ENCODE measurements around the gene PPP1R14D.

The PPP1R14D gene

GRCh38 chr15:40871749-40872617 lies 43.5 kb upstream of the PPP1R14D start:
- Histone ChIP-seq H4K5ac (ENCODE audit: low read length) (no peak overlapping the region), H2BK15ac (replicated peaks; ENCODE audit: low read depth) (no peak overlapping the region), H2BK120ac (ENCODE audit: low read depth, low read length) (no peak overlapping the region), H3K9ac (ENCODE audit: low read length) (peak overlapping the region; percentile 15), H3K4ac (ENCODE audit: low read depth, low read length) (no peak overlapping the region), H3K36me3 (ENCODE audit: control insufficient read depth, insufficient read depth, low read length) (no peaks in the 10 kb centered on the region), H3K4me1 (ENCODE audit: control insufficient read depth, low read depth, low read length) (peaks cover 9% of the 10 kb centered on the region), H4K8ac (ENCODE audit: low read depth, low read length) (no peak overlapping the region), H3K56ac (ENCODE audit: low read length) (peak overlapping the region; percentile 29), H3K18ac (ENCODE audit: low read length) (no peak overlapping the region), H2BK5ac (ENCODE audit: low read length) (peak overlapping the region; percentile 23), H3K4me2 (ENCODE audit: low read length) (no peak overlapping the region), H3K79me2 (ENCODE audit: control insufficient read depth, insufficient read depth, low read length) (no peaks in the 10 kb centered on the region), H3K4me3 (ENCODE audit: low read length) (no peak overlapping the region), H3K27ac (ENCODE audit: low read depth, low read length) (no peak overlapping the region), H2AK5ac (ENCODE audit: low read length) (no peak overlapping the region), H3K79me1 (ENCODE audit: low read length) (no peaks in the 10 kb centered on the region), H3K27me3 (ENCODE audit: insufficient read depth, low read length, poor library complexity) (no peaks in the 10 kb centered on the region), H3K23ac (ENCODE audit: low read length) (no peak overlapping the region)
- peak; percentile 72 for DNase-seq
- WGBS (ENCODE audit: extremely low coverage, insufficient coverage, low lambda C conversion rate), result no CpG with 5 or more reads among the region's 13 CpGs

- Histone ChIP-seq H3K4ac (ENCODE audit: low read depth, low read length) (no peak overlapping the region), H3K27ac (ENCODE audit: low read depth, low read length) (no peak overlapping the region), H2BK5ac (ENCODE audit: low read length) (no peak overlapping the region), H3K4me2 (ENCODE audit: low read length) (no peak overlapping the region), H3K23ac (ENCODE audit: low read length) (no peak overlapping the region), H3K27me3 (ENCODE audit: insufficient read depth, low read length, poor library complexity) (no peaks in the 10 kb centered on the region), H3K56ac (ENCODE audit: low read length) (no peak overlapping the region), H3K4me1 (ENCODE audit: control insufficient read depth, low read depth, low read length) (peaks cover 9% of the 10 kb centered on the region), H4K8ac (ENCODE audit: low read depth, low read length) (no peak overlapping the region), H2BK120ac (ENCODE audit: low read depth, low read length) (no peak overlapping the region), H3K4me3 (ENCODE audit: low read length) (no peak overlapping the region), H3K79me1 (ENCODE audit: low read length) (no peaks in the 10 kb centered on the region), H3K9ac (ENCODE audit: low read length) (no peak overlapping the region), H4K5ac (ENCODE audit: low read length) (no peak overlapping the region), H3K79me2 (ENCODE audit: control insufficient read depth, insufficient read depth, low read length) (no peaks in the 10 kb centered on the region), H2AK5ac (ENCODE audit: low read length) (no peak overlapping the region), H3K36me3 (ENCODE audit: control insufficient read depth, insufficient read depth, low read length) (no peaks in the 10 kb centered on the region), H3K18ac (ENCODE audit: low read length) (no peak overlapping the region), H2BK15ac (replicated peaks; ENCODE audit: low read depth) (no peak overlapping the region)
- DNase-seq, result no peak
- WGBS (ENCODE audit: extremely low coverage, insufficient coverage, low lambda C conversion rate), result no CpG with 5 or more reads among the region's 1 CpG
These were observed 42.2 kb upstream of the PPP1R14D start for GRCh38 chr15:40870716-40871115.

GRCh38 chr15:40869686-40870085 lies 41.2 kb upstream of the PPP1R14D start:
- no peak for DNase-seq
- WGBS (ENCODE audit: extremely low coverage, insufficient coverage, low lambda C conversion rate), result no CpG with 5 or more reads among the region's 5 CpGs

GRCh38 chr15:40867199-40867598 lies 38.7 kb upstream of the PPP1R14D start:
- Histone ChIP-seq H3K27me3 (ENCODE audit: insufficient read depth, low read length, poor library complexity) (no peaks in the 10 kb centered on the region), H3K4me2 (ENCODE audit: low read length) (no peak overlapping the region), H2AK5ac (ENCODE audit: low read length) (no peak overlapping the region), H3K27ac (ENCODE audit: low read depth, low read length) (no peak overlapping the region), H3K79me1 (ENCODE audit: low read length) (no peaks in the 10 kb centered on the region), H2BK120ac (ENCODE audit: low read depth, low read length) (no peak overlapping the region), H3K23ac (ENCODE audit: low read length) (no peak overlapping the region), H4K8ac (ENCODE audit: low read depth, low read length) (no peak overlapping the region), H3K4me3 (ENCODE audit: low read length) (no peak overlapping the region), H3K9ac (ENCODE audit: low read length) (no peak overlapping the region), H2BK5ac (ENCODE audit: low read length) (no peak overlapping the region), H3K18ac (ENCODE audit: low read length) (no peak overlapping the region), H3K4ac (ENCODE audit: low read depth, low read length) (no peak overlapping the region), H2BK15ac (replicated peaks; ENCODE audit: low read depth) (no peak overlapping the region), H3K36me3 (ENCODE audit: control insufficient read depth, insufficient read depth, low read length) (no peaks in the 10 kb centered on the region), H3K4me1 (ENCODE audit: control insufficient read depth, low read depth, low read length) (peaks cover 3% of the 10 kb centered on the region), H4K5ac (ENCODE audit: low read length) (no peak overlapping the region), H3K56ac (ENCODE audit: low read length) (no peak overlapping the region), H3K79me2 (ENCODE audit: control insufficient read depth, insufficient read depth, low read length) (no peaks in the 10 kb centered on the region)
- DNase-seq, result no peak
- no CpG with 5 or more reads among the region's 4 CpGs for WGBS (ENCODE audit: extremely low coverage, insufficient coverage, low lambda C conversion rate)

More at GRCh38 chr15:40869686-40870085, 41.2 kb upstream of the PPP1R14D start:
- H4K5ac ChIP-seq (ENCODE audit: low read length), result no peak overlapping the region
- H3K9ac ChIP-seq (ENCODE audit: low read length), result no peak overlapping the region
- H3K79me2 ChIP-seq (ENCODE audit: control insufficient read depth, insufficient read depth, low read length), result no peaks in the 10 kb centered on the region
- H3K56ac ChIP-seq (ENCODE audit: low read length), result peak overlapping the region; percentile 42
- H3K4me3 ChIP-seq (ENCODE audit: low read length), result no peak overlapping the region
- H2AK5ac ChIP-seq (ENCODE audit: low read length), result no peak overlapping the region
- H3K23ac ChIP-seq (ENCODE audit: low read length), result no peak overlapping the region
- H2BK5ac ChIP-seq (ENCODE audit: low read length), result no peak overlapping the region
- no peaks in the 10 kb centered on the region for H3K79me1 ChIP-seq (ENCODE audit: low read length)
- H3K27me3 ChIP-seq (ENCODE audit: insufficient read depth, low read length, poor library complexity), result no peaks in the 10 kb centered on the region
- no peak overlapping the region for H3K4ac ChIP-seq (ENCODE audit: low read depth, low read length)
- H3K18ac ChIP-seq (ENCODE audit: low read length), result no peak overlapping the region
- no peak overlapping the region for H2BK120ac ChIP-seq (ENCODE audit: low read depth, low read length)
- H3K4me1 ChIP-seq (ENCODE audit: control insufficient read depth, low read depth, low read length), result peaks cover 9% of the 10 kb centered on the region
- no peak overlapping the region for H2BK15ac ChIP-seq (replicated peaks; ENCODE audit: low read depth)
- H3K36me3 ChIP-seq (ENCODE audit: control insufficient read depth, insufficient read depth, low read length), result no peaks in the 10 kb centered on the region
- H3K27ac ChIP-seq (ENCODE audit: low read depth, low read length), result no peak overlapping the region
- H4K8ac ChIP-seq (ENCODE audit: low read depth, low read length), result no peak overlapping the region
- no peak overlapping the region for H3K4me2 ChIP-seq (ENCODE audit: low read length)

- DNase-seq, result no peak
- no peaks in the 10 kb centered on the region for H3K79me1 ChIP-seq (ENCODE audit: low read length)
- H2BK5ac ChIP-seq (ENCODE audit: low read length), result no peak overlapping the region
- no peak overlapping the region for H3K9ac ChIP-seq (ENCODE audit: low read length)
- H3K56ac ChIP-seq (ENCODE audit: low read length), result no peak overlapping the region
- H3K4me2 ChIP-seq (ENCODE audit: low read length), result no peak overlapping the region
- H3K27ac ChIP-seq (ENCODE audit: low read depth, low read length), result no peak overlapping the region
- no peaks in the 10 kb centered on the region for H3K36me3 ChIP-seq (ENCODE audit: control insufficient read depth, insufficient read depth, low read length)
- no peaks in the 10 kb centered on the region for H3K27me3 ChIP-seq (ENCODE audit: insufficient read depth, low read length, poor library complexity)
- no peak overlapping the region for H4K8ac ChIP-seq (ENCODE audit: low read depth, low read length)
- no peak overlapping the region for H3K18ac ChIP-seq (ENCODE audit: low read length)
- H3K4ac ChIP-seq (ENCODE audit: low read depth, low read length), result no peak overlapping the region
- WGBS (ENCODE audit: extremely low coverage, insufficient coverage, low lambda C conversion rate), result no CpG with 5 or more reads among the region's 4 CpGs
- H3K23ac ChIP-seq (ENCODE audit: low read length), result no peak overlapping the region
- H3K4me1 ChIP-seq (ENCODE audit: control insufficient read depth, low read depth, low read length), result no peaks in the 10 kb centered on the region
- H2AK5ac ChIP-seq (ENCODE audit: low read length), result no peak overlapping the region
- H2BK120ac ChIP-seq (ENCODE audit: low read depth, low read length), result no peak overlapping the region
- H2BK15ac ChIP-seq (replicated peaks; ENCODE audit: low read depth), result no peak overlapping the region
- no peak overlapping the region for H4K5ac ChIP-seq (ENCODE audit: low read length)
- H3K79me2 ChIP-seq (ENCODE audit: control insufficient read depth, insufficient read depth, low read length), result no peaks in the 10 kb centered on the region
- no peak overlapping the region for H3K4me3 ChIP-seq (ENCODE audit: low read length)
These were observed 35.3 kb upstream of the PPP1R14D start for GRCh38 chr15:40863660-40864270.
